ENCODE results near the gene PRR22. TPM values are rescaled to one million over a fixed set of nuclear protein-coding genes. Genes with fewer than 3 reads are reported as not detected.

PRR22 gene
- total and polyA plus RNA-seq, 9 of the 15 experiments (the other 6 are each of a cell fraction or from before 2014, with no cell fraction given) = 0.03 to 12.0 (median 2.0) TPM; not detected in 1

DNA sequence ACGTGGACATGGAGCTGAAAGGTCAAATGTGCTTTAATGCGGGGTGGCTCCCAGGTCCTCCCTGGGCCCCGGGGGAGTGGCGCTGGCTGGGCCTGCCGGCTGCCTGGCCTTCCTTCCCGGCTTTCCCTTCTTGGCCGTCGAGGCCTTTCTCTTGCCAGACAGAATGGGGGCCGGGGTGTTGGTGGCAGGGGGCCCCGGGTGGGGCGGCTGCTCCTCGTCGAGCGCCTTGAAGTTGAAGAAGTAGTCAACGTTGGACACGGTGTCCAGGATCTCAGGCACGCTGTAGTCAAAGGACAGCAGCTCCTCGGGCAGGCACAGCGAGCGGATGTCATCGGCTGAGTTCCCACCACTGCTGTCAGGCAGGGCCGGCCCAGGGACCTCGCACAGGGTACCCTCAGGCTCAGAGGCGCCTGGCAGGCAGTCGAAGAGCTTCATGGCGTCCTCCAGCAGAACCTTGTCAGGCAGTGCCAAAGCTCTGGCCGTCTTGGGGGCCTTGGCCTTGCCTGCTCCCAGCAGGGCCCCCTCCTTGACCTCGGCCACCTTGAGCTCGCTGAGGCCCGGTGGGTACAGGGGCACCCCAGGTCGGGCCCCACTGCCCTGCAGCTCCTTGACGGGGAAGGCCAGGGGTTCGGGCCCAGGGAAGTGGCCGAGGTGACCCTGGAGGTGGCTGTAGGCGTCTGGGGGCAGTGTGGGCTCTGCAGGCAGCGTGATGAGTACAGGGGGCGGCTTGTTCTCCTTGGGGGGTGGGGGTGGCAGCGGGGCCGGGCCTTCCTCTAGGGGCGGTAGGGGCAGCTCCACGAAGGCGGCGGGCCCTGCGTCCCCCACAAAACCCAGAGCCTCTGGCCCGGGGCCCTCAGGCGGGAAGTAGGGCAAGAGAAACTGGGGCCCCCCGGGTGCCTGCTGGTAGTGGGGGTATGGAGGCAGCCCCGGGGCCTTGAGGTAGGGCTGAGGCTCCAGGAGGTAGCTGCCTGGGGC is 1.3 kb downstream of the PRR22 start:
- Histone ChIP-seq H3K27ac (ENCODE audit: extremely low read depth, low read depth, low read length) (no peak overlapping the region), H3K36me3 (ENCODE audit: control insufficient read depth, insufficient read depth, low read length) (peaks cover 49% of the 10 kb centered on the region), H3K27me3 (ENCODE audit: control insufficient read depth in 2 of 2, insufficient read depth in 2 of 2, low read length in 2 of 2) (no peaks in the 10 kb centered on the region; a peak in 1 of 5 replicates), H3K4me2 (ENCODE audit: insufficient read depth, low read length) (no peak overlapping the region), H3K9me1 (ENCODE audit: control insufficient read depth, insufficient read depth, low read length) (no peaks in the 10 kb centered on the region), H3K9me3 (replicated peaks; ENCODE audit: control insufficient read depth, insufficient read depth, low read depth, low read length) (no peaks in the 10 kb centered on the region), H3K79me2 (ENCODE audit: control insufficient read depth, insufficient read depth, low read length) (no peaks in the 10 kb centered on the region), H2AFZ (ENCODE audit: low read depth, low read length) (no peak overlapping the region), H3K4me3 (no peak overlapping the region), H4K20me1 (replicated peaks; ENCODE audit: control insufficient read depth, insufficient read depth, low read length) (0 out of 2 replicates have a peak, but pooled peaks cover 4% of the 10 kb centered on the region), H3K4me1 (replicated peaks in 1 of 2; ENCODE audit: control insufficient read depth in 2 of 2, insufficient read depth in 2 of 2, low read length in 2 of 2) (peaks cover 0 to 44% of the 10 kb centered on the region in 2 experiments; a peak in 2 of 5 replicates), H3K9ac (ENCODE audit: insufficient read depth in 1 of 2, low read depth in 2 of 2, low read length in 2 of 2) (no peak overlapping the region; a peak in 1 of 4 replicates)
- intact Hi-C loops (cut with micrococcal nuclease) (no loop called here), in situ Hi-C loops (cut with MboI) (no loop called here)
- peak in 2 of 4 experiments; percentile 13 to 14 for DNase-seq (ENCODE audit: extremely low read depth in 1 of 4, low spot score in 3 of 4)
- CTCF ChIA-PET (ENCODE audit: low intra/inter-chr PET ratio) = no interaction called here
- 84% methylated on average over 27 of the region's 48 CpGs for WGBS (ENCODE audit: insufficient coverage, low coverage, missing lambda C conversion rate)
- POLR2A ChIA-PET = interaction anchor here (0.5 to 1.1 kb wide), 4 partner anchors 8 to 24 kb away, joined by 3 to 5 read pairs (median 3); partner anchors contain the start of gene DUS3L
- FAIRE-seq = no peak
- ATAC-seq = peak; percentile 39
- no TSS peak for BruUV-seq (replicated peaks)
- TF ChIP-seq ZNF75A (CRISPR knock-in tag; IDR thresholded peaks at IDR 0.05) (no peak), SP2 (IDR thresholded peaks at IDR 0.05; ENCODE audit: extremely low read depth, low read depth, low read length, poor library complexity, severe bottlenecking) (no peak), EP300 (IDR thresholded peaks at IDR 0.05; ENCODE audit: low read length) (no peak), BRCA1 (IDR thresholded peaks at IDR 0.05) (no peak), BRCA1 (CRISPR knock-in tag; IDR thresholded peaks at IDR 0.05) (no peak), NFYB (IDR thresholded peaks at IDR 0.05; ENCODE audit: extremely low read depth, insufficient read length) (no peak), KAT8 (IDR thresholded peaks at IDR 0.05; ENCODE audit: low read depth) (no peak), POLR2A (conservative IDR thresholded peaks at IDR 0.05) (peak; percentile 23; the same call in 1 of the 2 replicates), DDX20 (tag; IDR thresholded peaks at IDR 0.05; ENCODE audit: low read depth) (no peak), ZNF583 (CRISPR knock-in tag; IDR thresholded peaks at IDR 0.05) (no peak), KAT7 (CRISPR knock-in tag; IDR thresholded peaks at IDR 0.05; ENCODE audit: borderline replicate concordance) (no peak), ESRRA (IDR thresholded peaks at IDR 0.05; ENCODE audit: borderline replicate concordance, low read depth) (no peak), NR1H2 (CRISPR knock-in tag; IDR thresholded peaks at IDR 0.05) (no peak), RCOR1 (IDR thresholded peaks at IDR 0.05; ENCODE audit: borderline replicate concordance in 1 of 2, low read depth in 2 of 2, low read length in 2 of 2) (no peak), RBFOX2 (IDR thresholded peaks at IDR 0.05; ENCODE audit: low read depth, low read length) (peak; percentile 39), POLR2G (IDR thresholded peaks at IDR 0.05; ENCODE audit: low read depth, low read length) (peak; percentile 65)
- TF ChIP-seq, protein P1, sequence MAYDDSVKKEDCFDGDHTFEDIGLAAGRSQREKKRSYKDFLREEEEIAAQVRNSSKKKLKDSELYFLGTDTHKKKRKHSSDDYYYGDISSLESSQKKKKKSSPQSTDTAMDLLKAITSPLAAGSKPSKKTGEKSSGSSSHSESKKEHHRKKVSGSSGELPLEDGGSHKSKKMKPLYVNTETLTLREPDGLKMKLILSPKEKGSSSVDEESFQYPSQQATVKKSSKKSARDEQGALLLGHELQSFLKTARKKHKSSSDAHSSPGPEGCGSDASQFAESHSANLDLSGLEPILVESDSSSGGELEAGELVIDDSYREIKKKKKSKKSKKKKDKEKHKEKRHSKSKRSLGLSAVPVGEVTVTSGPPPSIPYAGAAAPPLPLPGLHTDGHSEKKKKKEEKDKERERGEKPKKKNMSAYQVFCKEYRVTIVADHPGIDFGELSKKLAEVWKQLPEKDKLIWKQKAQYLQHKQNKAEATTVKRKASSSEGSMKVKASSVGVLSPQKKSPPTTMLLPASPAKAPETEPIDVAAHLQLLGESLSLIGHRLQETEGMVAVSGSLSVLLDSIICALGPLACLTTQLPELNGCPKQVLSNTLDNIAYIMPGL (CRISPR knock-in tag; IDR thresholded peaks at IDR 0.05) = no peak
- TF ChIP-seq, protein P2, sequence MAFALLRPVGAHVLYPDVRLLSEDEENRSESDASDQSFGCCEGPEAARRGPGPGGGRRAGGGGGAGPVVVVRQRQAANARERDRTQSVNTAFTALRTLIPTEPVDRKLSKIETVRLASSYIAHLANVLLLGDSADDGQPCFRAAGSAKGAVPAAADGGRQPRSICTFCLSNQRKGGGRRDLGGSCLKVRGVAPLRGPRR (CRISPR knock-in tag; IDR thresholded peaks at IDR 0.05) = no peak
- TF ChIP-seq, protein P3, sequence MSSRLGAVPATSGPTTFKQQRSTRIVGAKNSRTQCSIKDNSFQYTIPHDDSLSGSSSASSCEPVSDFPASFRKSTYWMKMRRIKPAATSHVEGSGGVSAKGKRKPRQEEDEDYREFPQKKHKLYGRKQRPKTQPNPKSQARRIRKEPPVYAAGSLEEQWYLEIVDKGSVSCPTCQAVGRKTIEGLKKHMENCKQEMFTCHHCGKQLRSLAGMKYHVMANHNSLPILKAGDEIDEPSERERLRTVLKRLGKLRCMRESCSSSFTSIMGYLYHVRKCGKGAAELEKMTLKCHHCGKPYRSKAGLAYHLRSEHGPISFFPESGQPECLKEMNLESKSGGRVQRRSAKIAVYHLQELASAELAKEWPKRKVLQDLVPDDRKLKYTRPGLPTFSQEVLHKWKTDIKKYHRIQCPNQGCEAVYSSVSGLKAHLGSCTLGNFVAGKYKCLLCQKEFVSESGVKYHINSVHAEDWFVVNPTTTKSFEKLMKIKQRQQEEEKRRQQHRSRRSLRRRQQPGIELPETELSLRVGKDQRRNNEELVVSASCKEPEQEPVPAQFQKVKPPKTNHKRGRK (tag; IDR thresholded peaks at IDR 0.05) = no peak

All from K562 (cell line).